GM23338 (cell line): ENCODE results near the gene HS6ST1. TPM values are rescaled to one million over a fixed set of nuclear protein-coding genes. Genes with fewer than 3 reads are reported as not detected.
A peak's percentile ranks its signal among the peaks of the same experiment; 100 is the strongest.

Experiments used
- ATAC-seq: fragments of 200-7000 bp; cut with Tn5 transposase; 3 replicates; pipeline ENCODE4 v1.9.1; 2020
- DNase-seq: peaks from one replicate; pipeline ENCODE4 v3.0.0-alpha.2; 2015; ENCODE audit warnings: low spot score
- H2AFZ ChIP-seq: fragments of 200-600 bp; sonication (generic); 2 replicates; pipeline ENCODE4 v1.8.0; 2016; ENCODE audit warnings: antibody characterized with exemption, mild to moderate bottlenecking, moderate library complexity
- H3F3A ChIP-seq: fragments of 200-600 bp; sonication (generic); replicated peaks from 2 replicates; pipeline ENCODE4 v1.8.0; 2017; ENCODE audit warnings: antibody characterized with exemption, mixed run types, low read depth
- H3K27ac ChIP-seq: fragments of 200-600 bp; sonication (generic); 2 replicates; pipeline ENCODE4 v1.6.1; 2016; ENCODE audit warnings: low read depth
- H3K27me3 ChIP-seq: fragments of 200-600 bp; sonication (generic); 2 replicates; pipeline ENCODE4 v1.8.0; 2016; ENCODE audit warnings: mild to moderate bottlenecking, mixed run types, moderate library complexity; ENCODE audit not compliant: insufficient read depth
- H3K36me3 ChIP-seq: fragments of 200-600 bp; sonication (generic); 2 replicates; pipeline ENCODE4 v1.8.0; 2016; ENCODE audit warnings: mild to moderate bottlenecking; ENCODE audit not compliant: insufficient read depth
- H3K4me1 ChIP-seq: fragments of 200-600 bp; sonication (generic); 2 replicates; pipeline ENCODE4 v1.8.0; 2016; ENCODE audit warnings: mild to moderate bottlenecking, moderate library complexity; ENCODE audit not compliant: insufficient read depth
- H3K4me2 ChIP-seq: fragments of 200-600 bp; sonication (generic); 2 replicates; pipeline ENCODE4 v1.7.1; 2017; ENCODE audit warnings: mixed run types
- H3K4me3 ChIP-seq: fragments of 200-600 bp; sonication (generic); 2 replicates; pipeline ENCODE4 v1.6.1; 2016; ENCODE audit warnings: mixed run types
- H3K79me2 ChIP-seq: fragments of 200-600 bp; sonication (generic); replicated peaks from 2 replicates; pipeline ENCODE4 v1.8.0; 2017; ENCODE audit warnings: mild to moderate bottlenecking; ENCODE audit not compliant: insufficient read depth
- H3K9me2 ChIP-seq: fragments of 200-600 bp; sonication (generic); 2 replicates; pipeline ENCODE4 v1.8.0; 2017; ENCODE audit not compliant: insufficient read depth
- H4K20me1 ChIP-seq: fragments of 200-600 bp; sonication (generic); replicated peaks from 2 replicates; pipeline ENCODE4 v1.8.0; 2017; ENCODE audit warnings: mild to moderate bottlenecking; ENCODE audit not compliant: insufficient read depth
- H3K27ac Mint-ChIP-seq: 2 replicates; pipeline ENCODE4 v1.8.0; 2020; ENCODE audit warnings: inconsistent platforms, mild to moderate bottlenecking, moderate library complexity, mixed read lengths
- H3K27me3 Mint-ChIP-seq: 3 replicates; pipeline ENCODE4 v1.8.0; 2022; ENCODE audit warnings: low read depth, mild to moderate bottlenecking, moderate library complexity, mixed read lengths, inconsistent platforms; ENCODE audit not compliant: insufficient read depth, poor library complexity
- H3K36me3 Mint-ChIP-seq: 3 replicates; pipeline ENCODE4 v1.8.0; 2021; ENCODE audit warnings: low read depth, mild to moderate bottlenecking, inconsistent platforms, moderate library complexity, mixed read lengths
- H3K4me1 Mint-ChIP-seq: 3 replicates; pipeline ENCODE4 v1.8.0; 2020; ENCODE audit warnings: mild to moderate bottlenecking, inconsistent platforms, mixed read lengths
- H3K4me3 Mint-ChIP-seq: 3 replicates; pipeline ENCODE4 v1.8.0; 2021; ENCODE audit warnings: moderate library complexity, mild to moderate bottlenecking, inconsistent platforms, mixed read lengths
- H3K9me3 Mint-ChIP-seq: 3 replicates; pipeline ENCODE4 v1.8.0; 2020; ENCODE audit warnings: moderate library complexity, mild to moderate bottlenecking, inconsistent platforms, mixed read lengths
- CREB1 ChIP-seq: fragments of 250-450 bp; sonication (Bioruptor Pico); IDR thresholded peaks from 2 replicates; pipeline ENCODE4 v1.5.0; 2020; ENCODE audit warnings: low read depth, mild to moderate bottlenecking, moderate library complexity
- ETS1 ChIP-seq: IDR thresholded peaks from 2 replicates; pipeline ENCODE4 v1.6.1; 2016; ENCODE audit warnings: antibody characterized with exemption
- EZH2 ChIP-seq: fragments of 200-600 bp; sonication (generic); IDR thresholded peaks from one replicate; pipeline ENCODE4 v1.8.0; 2017; ENCODE audit warnings: antibody characterized with exemption, mild to moderate bottlenecking, low read depth; ENCODE audit not compliant: unreplicated experiment
- EZH2phosphoT487 ChIP-seq: fragments of 200-600 bp; sonication (generic); IDR thresholded peaks from one replicate; pipeline ENCODE4 v1.8.1; 2018; ENCODE audit warnings: antibody characterized with exemption; ENCODE audit not compliant: unreplicated experiment
- JUNB ChIP-seq: IDR thresholded peaks from one replicate; pipeline ENCODE4 v1.6.1; 2016; ENCODE audit warnings: antibody characterized with exemption; ENCODE audit not compliant: unreplicated experiment
- NANOG ChIP-seq: IDR thresholded peaks from 2 replicates; pipeline ENCODE4 v1.6.1; 2016; ENCODE audit warnings: antibody characterized with exemption, borderline replicate concordance
- POLR2AphosphoS5 ChIP-seq: IDR thresholded peaks from 2 replicates; pipeline ENCODE4 v1.6.1; 2016; ENCODE audit warnings: antibody characterized with exemption, low read depth
- REST ChIP-seq: IDR thresholded peaks from one replicate; pipeline ENCODE4 v1.6.1; 2018; ENCODE audit warnings: antibody characterized with exemption; ENCODE audit not compliant: unreplicated experiment
- STAT1 ChIP-seq: IDR thresholded peaks from one replicate; pipeline ENCODE4 v1.6.1; 2016; ENCODE audit warnings: antibody characterized with exemption; ENCODE audit not compliant: unreplicated experiment
- ZNF331 ChIP-seq: fragments of 250-450 bp; sonication (Bioruptor Pico); IDR thresholded peaks from 2 replicates; pipeline ENCODE4 v1.5.0; 2020; ENCODE audit warnings: low read depth, mild to moderate bottlenecking, moderate library complexity
- ZNF462 ChIP-seq: fragments of 250-450 bp; sonication (Bioruptor Pico); IDR thresholded peaks from 2 replicates; pipeline ENCODE4 v1.5.0; 2020; ENCODE audit warnings: mild to moderate bottlenecking, moderate library complexity
- polyA plus RNA-seq: library from polyadenylated mRNA; unstranded; fragments of >200 nt; fragmentation: Nextera tagmentation; extraction: Ambion mirVana; gene quantifications from 2 replicates; pipeline ENCODE4 v1.2.1, GENCODE V29; 2016
- total RNA-seq: library from RNA; depleted of rRNA; stranded (reverse); fragments of >200 nt; shearing (Covaris generic); gene quantifications from 2 replicates; pipeline ENCODE4 v1.2.3, GENCODE V29; 2014

HS6ST1 gene
- total and polyA plus RNA-seq, 2 experiments from 2014 or later: 21.1 to 106 TPM

- TF ChIP-seq REST (no peak), ETS1 (no peak), JUNB (no peak), STAT1 (no peak), POLR2AphosphoS5 (no peak), EZH2 (no peak), EZH2phosphoT487 (no peak), ZNF331 (CRISPR knock-in tag) (no peak), CREB1 (CRISPR knock-in tag) (no peak), NANOG (no peak)
Measured at GRCh38 chr2:128311216-128311754, 7.4 kb downstream of the HS6ST1 start (continued).

- Histone ChIP-seq H3K9me2 (no peaks in the 10 kb centered on the region), H3K4me3 (no peak overlapping the region), H4K20me1 (peaks cover 83% of the 10 kb centered on the region), H3K4me1 (peaks cover 20% of the 10 kb centered on the region), H3K27ac (no peak overlapping the region), H3K36me3 (no peaks in the 10 kb centered on the region), H2AFZ (no peak overlapping the region), H3K4me2 (no peak overlapping the region), H3K79me2 (peaks cover 100% of the 10 kb centered on the region), H3F3A (no peaks in the 10 kb centered on the region), H3K27me3 (no peaks in the 10 kb centered on the region)
- no peaks in the 10 kb centered on the region for H3K9me3 Mint-ChIP-seq
- peaks cover 7% of the 10 kb centered on the region for H3K27me3 Mint-ChIP-seq
- H3K4me1 Mint-ChIP-seq: peaks cover 54% of the 10 kb centered on the region
- no peak for DNase-seq
- H3K36me3 Mint-ChIP-seq: peaks cover 15% of the 10 kb centered on the region
- no peak overlapping the region for H3K4me3 Mint-ChIP-seq
- H3K27ac Mint-ChIP-seq: peak overlapping the region; percentile 14; the same call in 1 of the 2 replicates
- ATAC-seq: no peak
- TF ChIP-seq CREB1 (CRISPR knock-in tag) (no peak), EZH2phosphoT487 (no peak), ZNF331 (CRISPR knock-in tag) (no peak), REST (no peak), ZNF462 (CRISPR knock-in tag) (no peak)
Measured at GRCh38 chr2:128310761-128311160, 7.9 kb downstream of the HS6ST1 start.
